HEK293 (cell line): ENCODE data around the gene ADAMTS4.

Experiments
- CTCF ChIA-PET: fragments of 350-600 bp; formaldehyde crosslinking; extraction: SDS; loops from one replicate; lab custom pipeline; 2021; ENCODE audit warnings: antibody characterized with exemption; lab: Yijun Ruan, JAX
- POLR2A ChIA-PET: fragments of 300-600 bp; formaldehyde crosslinking; extraction: SDS; loops from one replicate; lab custom pipeline; 2020; ENCODE audit warnings: antibody characterized with exemption, inconsistent platforms; lab: Yijun Ruan, JAX
- H3K27ac ChIP-seq: fragments of 200-500 bp; sonication (Bioruptor generic); 2 replicates; pipeline ENCODE4 v1.5.1; 2014; ENCODE audit warnings: low read depth, low read length, control low read depth, inconsistent platforms; ENCODE audit errors: extremely low read depth
- H3K36me3 ChIP-seq, 2 experiments: fragments of 200-500 bp in 1 of 2; sonication (Bioruptor generic) in 1 of 2; 1 replicate in 1 of 2; 2 replicates in 1 of 2; pipeline ENCODE4 v1.5.1; 2014 to 2017; ENCODE audit warnings: inconsistent platforms in 2 of 2, low read length in 2 of 2; ENCODE audit not compliant: control insufficient read depth in 2 of 2, insufficient read depth in 1 of 2
- H3K4me1 ChIP-seq: fragments of 200-500 bp; sonication (Bioruptor generic); 2 replicates; pipeline ENCODE4 v1.5.1; 2014; ENCODE audit warnings: mild to moderate bottlenecking, low read length, inconsistent platforms; ENCODE audit not compliant: control insufficient read depth, insufficient read depth
- H3K4me3 ChIP-seq: 2 replicates; pipeline ENCODE4 v1.5.1; 2011; ENCODE audit warnings: low read depth, mild to moderate bottlenecking, control low read depth, low read length, moderate library complexity
- H3K9me3 ChIP-seq: fragments of 200-500 bp; sonication (Bioruptor generic); 2 replicates; pipeline ENCODE4 v1.5.1; 2014; ENCODE audit warnings: low read depth, low read length, inconsistent platforms; ENCODE audit not compliant: control insufficient read depth, insufficient read depth
- BCL11A ChIP-seq: fragments of 450-650 bp; formaldehyde crosslinking; IDR thresholded peaks from 2 replicates; pipeline ENCODE4 v1.5.1; 2016; ENCODE audit warnings: low read depth, missing biosample characterization, missing genetic modification characterization
- BCL11B ChIP-seq: fragments of 450-650 bp; formaldehyde crosslinking; IDR thresholded peaks from 2 replicates; pipeline ENCODE4 v1.5.1; 2016; ENCODE audit warnings: low read depth, missing biosample characterization, missing genetic modification characterization
- GLI4 ChIP-seq: fragments of 450-650 bp; formaldehyde crosslinking; IDR thresholded peaks from 2 replicates; pipeline ENCODE4 v1.5.1; 2016; ENCODE audit warnings: missing biosample characterization, missing genetic modification characterization
- GLIS1 ChIP-seq: fragments of 450-650 bp; formaldehyde crosslinking; IDR thresholded peaks from 2 replicates; pipeline ENCODE4 v1.5.1; 2016; ENCODE audit warnings: missing biosample characterization, missing genetic modification characterization
- HOXD13 ChIP-seq: sonication (generic); formaldehyde crosslinking; IDR thresholded peaks from 2 replicates; pipeline ENCODE4 v1.8.0; 2022; ENCODE audit warnings: missing genetic modification reagents, borderline replicate concordance
- IKZF3 ChIP-seq: fragments of 450-650 bp; IDR thresholded peaks from 2 replicates; pipeline ENCODE4 v1.5.0; 2018; ENCODE audit warnings: missing biosample characterization, mild to moderate bottlenecking, missing genetic modification characterization, moderate library complexity
- MEIS1 ChIP-seq: sonication (generic); formaldehyde crosslinking; IDR thresholded peaks from 2 replicates; pipeline ENCODE4 v1.8.1; 2022; ENCODE audit warnings: missing genetic modification reagents, mild to moderate bottlenecking, borderline replicate concordance
- OSR2 ChIP-seq: fragments of 450-650 bp; formaldehyde crosslinking; IDR thresholded peaks from 2 replicates; pipeline ENCODE4 v1.5.1; 2016; ENCODE audit warnings: missing biosample characterization, missing genetic modification characterization
- OVOL3 ChIP-seq: fragments of 450-650 bp; formaldehyde crosslinking; IDR thresholded peaks from 2 replicates; pipeline ENCODE4 v1.5.1; 2016; ENCODE audit warnings: missing biosample characterization, missing genetic modification characterization
- PRDM1 ChIP-seq: fragments of 450-650 bp; formaldehyde crosslinking; IDR thresholded peaks from 2 replicates; pipeline ENCODE4; 2016; ENCODE audit warnings: missing biosample characterization, missing genetic modification characterization
- SP7 ChIP-seq: fragments of 450-650 bp; formaldehyde crosslinking; IDR thresholded peaks from 2 replicates; pipeline ENCODE4 v1.5.1; 2016; ENCODE audit warnings: missing biosample characterization, missing genetic modification characterization
- ZBTB11 ChIP-seq: fragments of 450-650 bp; formaldehyde crosslinking; conservative IDR thresholded peaks from 2 replicates; pipeline ENCODE4 v1.5.1; 2016; ENCODE audit warnings: low read depth, missing biosample characterization, missing genetic modification characterization
- ZEB2 ChIP-seq: fragments of 450-650 bp; formaldehyde crosslinking; IDR thresholded peaks from 2 replicates; pipeline ENCODE4 v1.5.1; 2016; ENCODE audit warnings: missing biosample characterization, missing genetic modification characterization
- ZFHX2 ChIP-seq: fragments of 450-650 bp; formaldehyde crosslinking; conservative IDR thresholded peaks from 2 replicates; pipeline ENCODE4 v1.5.1; 2016; ENCODE audit warnings: missing biosample characterization, missing genetic modification characterization
- ZNF140 ChIP-seq: fragments of 450-650 bp; formaldehyde crosslinking; IDR thresholded peaks from 2 replicates; pipeline ENCODE4 v1.5.1; 2016; ENCODE audit warnings: missing biosample characterization, missing genetic modification characterization
- ZNF169 ChIP-seq: fragments of 450-650 bp; formaldehyde crosslinking; IDR thresholded peaks from 2 replicates; pipeline ENCODE4 v1.5.1; 2016; ENCODE audit warnings: missing biosample characterization, missing genetic modification characterization
- ZNF174 ChIP-seq: fragments of 450-650 bp; formaldehyde crosslinking; IDR thresholded peaks from 2 replicates; pipeline ENCODE4 v1.5.0; 2017; ENCODE audit warnings: missing biosample characterization, mild to moderate bottlenecking, missing genetic modification characterization
- ZNF202 ChIP-seq: fragments of 450-650 bp; formaldehyde crosslinking; IDR thresholded peaks from 2 replicates; pipeline ENCODE4 v1.5.1; 2016; ENCODE audit warnings: missing biosample characterization, missing genetic modification characterization, borderline replicate concordance
- ZNF221 ChIP-seq: fragments of 450-650 bp; formaldehyde crosslinking; IDR thresholded peaks from 2 replicates; pipeline ENCODE4 v1.5.1; 2017; ENCODE audit warnings: missing biosample characterization, missing genetic modification characterization, borderline replicate concordance
- ZNF239 ChIP-seq: fragments of 450-650 bp; formaldehyde crosslinking; IDR thresholded peaks from 2 replicates; pipeline ENCODE4 v1.5.1; 2016; ENCODE audit warnings: missing biosample characterization, missing genetic modification characterization
- ZNF266 ChIP-seq: fragments of 450-650 bp; formaldehyde crosslinking; IDR thresholded peaks from 2 replicates; pipeline ENCODE4 v1.5.1; 2016; ENCODE audit warnings: missing biosample characterization, missing genetic modification characterization, low read depth
- ZNF350 ChIP-seq: fragments of 450-650 bp; formaldehyde crosslinking; IDR thresholded peaks from 2 replicates; pipeline ENCODE4 v1.5.0; 2017; ENCODE audit warnings: missing biosample characterization, mild to moderate bottlenecking, missing genetic modification characterization
- ZNF354C ChIP-seq: fragments of 450-650 bp; formaldehyde crosslinking; IDR thresholded peaks from 2 replicates; pipeline ENCODE4 v1.5.1; 2016; ENCODE audit warnings: missing biosample characterization, missing genetic modification characterization, low read depth, borderline replicate concordance
- ZNF560 ChIP-seq: fragments of 450-650 bp; formaldehyde crosslinking; IDR thresholded peaks from 2 replicates; pipeline ENCODE4 v1.5.1; 2017; ENCODE audit warnings: missing biosample characterization, missing genetic modification characterization, borderline replicate concordance
- ZNF621 ChIP-seq: fragments of 450-650 bp; formaldehyde crosslinking; IDR thresholded peaks from 2 replicates; pipeline ENCODE4 v1.5.1; 2017; ENCODE audit warnings: missing biosample characterization, missing genetic modification characterization
- ZNF645 ChIP-seq: fragments of 450-650 bp; formaldehyde crosslinking; IDR thresholded peaks from 2 replicates; pipeline ENCODE4; 2016; ENCODE audit warnings: missing biosample characterization, missing genetic modification characterization
- ZSCAN23 ChIP-seq: fragments of 450-650 bp; formaldehyde crosslinking; IDR thresholded peaks from 2 replicates; pipeline ENCODE4 v1.5.1; 2016; ENCODE audit warnings: missing biosample characterization, missing genetic modification characterization
- TF ChIP-seq, protein P1 (sequence below): fragments of 450-650 bp; formaldehyde crosslinking; IDR thresholded peaks from 2 replicates; pipeline ENCODE4 v1.5.1; 2016; ENCODE audit warnings: missing biosample characterization, missing genetic modification characterization

Gene ADAMTS4

GRCh38 chr1:161200992-161201835 lies 2.4 kb upstream of the ADAMTS4 start (continued):
- TF ChIP-seq ZBTB11 (no peak), ZNF174 (tag by site-specific recombination) (no peak), ZEB2 (0 out of 2 replicates have a peak, but pooled peaks have one; percentile 6), BCL11B (no peak), BCL11A (tag by site-specific recombination) (no peak), HOXD13 (CRISPR knock-in tag) (no peak), ZNF169 (tag by site-specific recombination) (no peak), OVOL3 (tag by site-specific recombination) (no peak), ZNF221 (no peak), GLIS1 (tag by site-specific recombination) (no peak), ZNF202 (no peak)

GRCh38 chr1:161200421-161200991 lies 1.7 kb upstream of the ADAMTS4 start:
- Histone ChIP-seq H3K4me3 (no peak overlapping the region), H3K27ac (no peak overlapping the region), H3K4me1 (peaks cover 9% of the 10 kb centered on the region; the same call in 1 of the 2 replicates), H3K9me3 (no peaks in the 10 kb centered on the region), H3K36me3 (peaks cover 14 to 23% of the 10 kb centered on the region in 2 experiments; a peak in 2 of 3 replicates)
- ChIA-PET CTCF (interaction anchor here (0.6 to 1.3 kb wide), 4 partner anchors 8 to 420 kb away, joined by 3 to 10 read pairs (median 4); partner anchors contain the start of gene TOMM40L), POLR2A (no interaction called here)
- no peak for TF ChIP-seq ZNF266 (tag by site-specific recombination)

GRCh38 chr1:161199506-161200139 lies 769 bp upstream of the ADAMTS4 start:
- ChIA-PET POLR2A (interaction anchor here (1.2 to 1.9 kb wide), 2 partner anchors 9 to 26 kb away, joined by 4 to 7 read pairs; partner anchors contain the start of gene TOMM40L), CTCF (interaction anchor here (0.6 to 1.9 kb wide), 5 partner anchors 27 to 202 kb away, joined by 3 to 14 read pairs (median 3); no protein-coding TSS in a partner anchor)
- Histone ChIP-seq H3K27ac (no peak overlapping the region), H3K9me3 (no peaks in the 10 kb centered on the region), H3K36me3 (peaks cover 10 to 14% of the 10 kb centered on the region in 2 experiments; a peak in 2 of 3 replicates), H3K4me3 (no peak overlapping the region), H3K4me1 (peaks cover 9% of the 10 kb centered on the region; the same call in 1 of the 2 replicates)
- TF ChIP-seq GLI4 (tag by site-specific recombination) = no peak
- TF ChIP-seq ZNF621 (tag by site-specific recombination) = no peak
- TF ChIP-seq ZNF239 (tag by site-specific recombination) = no peak
- no peak for TF ChIP-seq ZNF560 (tag by site-specific recombination)
- TF ChIP-seq IKZF3 (tag by site-specific recombination) = no peak
- no peak for TF ChIP-seq ZNF350 (tag by site-specific recombination)
- TF ChIP-seq ZFHX2 (tag by site-specific recombination) = peak; percentile 58
- no peak for TF ChIP-seq ZNF354C (tag by site-specific recombination)
- no peak for TF ChIP-seq PRDM1 (tag by site-specific recombination)
- TF ChIP-seq SP7 (tag by site-specific recombination) = no peak
- no peak for TF ChIP-seq MEIS1 (CRISPR knock-in tag)
- TF ChIP-seq ZNF140 (tag by site-specific recombination) = no peak
- no peak for TF ChIP-seq OSR2
- TF ChIP-seq, protein P1, sequence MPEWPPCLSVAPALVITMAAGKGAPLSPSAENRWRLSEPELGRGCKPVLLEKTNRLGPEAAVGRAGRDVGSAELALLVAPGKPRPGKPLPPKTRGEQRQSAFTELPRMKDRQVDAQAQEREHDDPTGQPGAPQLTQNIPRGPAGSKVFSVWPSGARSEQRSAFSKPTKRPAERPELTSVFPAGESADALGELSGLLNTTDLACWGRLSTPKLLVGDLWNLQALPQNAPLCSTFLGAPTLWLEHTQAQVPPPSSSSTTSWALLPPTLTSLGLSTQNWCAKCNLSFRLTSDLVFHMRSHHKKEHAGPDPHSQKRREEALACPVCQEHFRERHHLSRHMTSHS = no peak
- no peak for TF ChIP-seq ZNF645
- TF ChIP-seq ZSCAN23 (tag by site-specific recombination) = no peak
- TF ChIP-seq OVOL3 (tag by site-specific recombination) = no peak
- TF ChIP-seq BCL11B = no peak
